GM23338 (cell line): ENCODE results near the gene ARHGEF39.
A peak's percentile ranks its signal among the peaks of the same experiment; 100 is the strongest.

Experiments used
- CREB1 ChIP-seq: fragments of 250-450 bp; sonication (Bioruptor Pico); IDR thresholded peaks from 2 replicates; pipeline ENCODE4 v1.5.0; 2020; ENCODE audit warnings: low read depth, mild to moderate bottlenecking, moderate library complexity
- CTCF ChIP-seq, 2 experiments: fragments of 200-600 bp in 1 of 2; sonication (generic) in 1 of 2; conservative IDR thresholded peaks; 2 replicates each; pipeline versions ENCODE4 v1.5.1 to v1.6.1; 2016 to 2017; ENCODE audit warnings: antibody characterized with exemption in 2 of 2, low read depth in 2 of 2, mild to moderate bottlenecking in 2 of 2, moderate library complexity in 1 of 2
- EZH2 ChIP-seq: fragments of 200-600 bp; sonication (generic); IDR thresholded peaks from one replicate; pipeline ENCODE4 v1.8.0; 2017; ENCODE audit warnings: antibody characterized with exemption, mild to moderate bottlenecking, low read depth; ENCODE audit not compliant: unreplicated experiment
- EZH2phosphoT487 ChIP-seq: fragments of 200-600 bp; sonication (generic); IDR thresholded peaks from one replicate; pipeline ENCODE4 v1.8.1; 2018; ENCODE audit warnings: antibody characterized with exemption; ENCODE audit not compliant: unreplicated experiment
- JUNB ChIP-seq: IDR thresholded peaks from one replicate; pipeline ENCODE4 v1.6.1; 2016; ENCODE audit warnings: antibody characterized with exemption; ENCODE audit not compliant: unreplicated experiment
- NANOG ChIP-seq: IDR thresholded peaks from 2 replicates; pipeline ENCODE4 v1.6.1; 2016; ENCODE audit warnings: antibody characterized with exemption, borderline replicate concordance
- POLR2AphosphoS5 ChIP-seq: IDR thresholded peaks from 2 replicates; pipeline ENCODE4 v1.6.1; 2016; ENCODE audit warnings: antibody characterized with exemption, low read depth
- REST ChIP-seq: IDR thresholded peaks from one replicate; pipeline ENCODE4 v1.6.1; 2018; ENCODE audit warnings: antibody characterized with exemption; ENCODE audit not compliant: unreplicated experiment
- STAT1 ChIP-seq: IDR thresholded peaks from one replicate; pipeline ENCODE4 v1.6.1; 2016; ENCODE audit warnings: antibody characterized with exemption; ENCODE audit not compliant: unreplicated experiment
- ZNF114 ChIP-seq: fragments of 250-450 bp; sonication (Bioruptor Pico); IDR thresholded peaks from 2 replicates; pipeline ENCODE4 v1.5.0; 2020; ENCODE audit warnings: mild to moderate bottlenecking, moderate library complexity

GRCh38 chr9:35660966-35661415 is 4.0 kb downstream of the ARHGEF39 start:
- TF ChIP-seq POLR2AphosphoS5 (no peak), CTCF (conservative IDR thresholded peaks at IDR 0.05; ENCODE audit: low read depth in 2 of 2) (peak; percentile 51 to 63), EZH2phosphoT487 (no peak), EZH2 (no peak), REST (no peak), CREB1 (CRISPR knock-in tag) (no peak), STAT1 (no peak), NANOG (no peak), ZNF114 (CRISPR knock-in tag) (no peak), JUNB (no peak)
